OCI-LY7 (cell line): Measurements from ENCODE around the gene SH3RF3. TPM values are rescaled to one million over a fixed set of nuclear protein-coding genes. Genes with fewer than 3 reads are reported as not detected.

Experiments
- BruUV-seq: library from RNA; stranded (reverse); fragments of 400-500 nt; replicated peaks from 2 replicates; lab custom pipeline; 2021; lab: Mats Ljungman, UMichigan
- CTCF ChIA-PET: fragments of 300-600 bp; sonication (Branson Sonifier 250); formaldehyde crosslinking; loops from one replicate; lab custom pipeline; 2022; ENCODE audit warnings: antibody characterized with exemption; ENCODE audit not compliant: unreplicated experiment; lab: Charles Lee
- POLR2A ChIA-PET: fragments of 300-600 bp; sonication (Branson Sonifier 250); formaldehyde crosslinking; loops from one replicate; lab custom pipeline; 2022; ENCODE audit warnings: antibody characterized with exemption; lab: Charles Lee
- DNase-seq: peaks from one replicate; pipeline ENCODE4 v3.0.0-alpha.2; 2015; ENCODE audit warnings: low spot score
- H2AFZ ChIP-seq: fragments of 200-600 bp; sonication (generic), shearing (Covaris generic); 2 replicates; pipeline ENCODE4 v1.6.1; 2014; ENCODE audit warnings: mild to moderate bottlenecking, antibody characterized with exemption, low read length, moderate library complexity
- H3K27ac ChIP-seq: fragments of 200-600 bp; sonication (generic); 2 replicates; pipeline ENCODE4 v1.5.1; 2014; ENCODE audit warnings: mixed run types, low read depth, mild to moderate bottlenecking, moderate library complexity, low read length, inconsistent platforms; ENCODE audit not compliant: poor library complexity, severe bottlenecking
- H3K36me3 ChIP-seq: fragments of 200-600 bp; sonication (generic); 2 replicates; pipeline ENCODE4 v1.6.1; 2014; ENCODE audit warnings: mild to moderate bottlenecking, antibody characterized with exemption, low read length, moderate library complexity, mixed read lengths; ENCODE audit not compliant: insufficient read depth
- H3K4me1 ChIP-seq: fragments of 200-600 bp; sonication (generic); 2 replicates; pipeline ENCODE4 v1.5.1; 2014; ENCODE audit warnings: mild to moderate bottlenecking, low read length; ENCODE audit not compliant: insufficient read depth, poor library complexity, severe bottlenecking
- H3K4me2 ChIP-seq: fragments of 200-600 bp; sonication (generic); 2 replicates; pipeline ENCODE4 v1.6.1; 2014; ENCODE audit warnings: mild to moderate bottlenecking, low read length
- H3K4me3 ChIP-seq: fragments of 200-600 bp; sonication (generic); 2 replicates; pipeline ENCODE4 v1.5.1; 2014; ENCODE audit warnings: mild to moderate bottlenecking, low read depth, low read length; ENCODE audit not compliant: poor library complexity, severe bottlenecking
- H3K79me2 ChIP-seq: fragments of 200-600 bp; sonication (generic); 2 replicates; pipeline ENCODE4 v1.6.1; 2016; ENCODE audit warnings: low read depth, mild to moderate bottlenecking, low read length, moderate library complexity, mixed read lengths; ENCODE audit not compliant: insufficient read depth
- H3K9me2 ChIP-seq: fragments of 200-600 bp; sonication (generic); 2 replicates; pipeline ENCODE4 v1.6.1; 2016; ENCODE audit warnings: mild to moderate bottlenecking, low read length, mixed read lengths; ENCODE audit not compliant: insufficient read depth
- H3K9me3 ChIP-seq: fragments of 200-600 bp; sonication (generic); 2 replicates; pipeline ENCODE4 v1.6.1; 2014; ENCODE audit warnings: mild to moderate bottlenecking, mixed run types, low read length, mixed read lengths
- H4K20me1 ChIP-seq: fragments of 200-600 bp; sonication (generic); 2 replicates; pipeline ENCODE4 v1.6.1; 2014; ENCODE audit warnings: mild to moderate bottlenecking, antibody characterized with exemption, low read length, moderate library complexity, mixed read lengths; ENCODE audit not compliant: insufficient read depth
- CTCF ChIP-seq: fragments of 200-600 bp; sonication (generic); conservative IDR thresholded peaks from 2 replicates; pipeline ENCODE4 v1.5.1; 2014; ENCODE audit warnings: mild to moderate bottlenecking, antibody characterized with exemption, low read length, moderate library complexity, mixed read lengths
- EZH2phosphoT487 ChIP-seq: fragments of 200-600 bp; sonication (generic); IDR thresholded peaks from 2 replicates; pipeline ENCODE4 v1.6.1; 2018; ENCODE audit warnings: low read depth, borderline replicate concordance, mild to moderate bottlenecking, mixed run types, antibody characterized with exemption, low read length, moderate library complexity, mixed read lengths
- intact Hi-C: fragments of 100-400 bp; cut with micrococcal nuclease; formaldehyde crosslinking; loops from one replicate; pipeline ENCODE4 v1.10.0; 2022; ENCODE audit not compliant: unreplicated experiment
- total RNA-seq, 2 experiments: library from RNA; depleted of rRNA in 1 of 2; stranded (reverse); fragments of >200 nt in 1 of 2; shearing (Covaris generic) in 1 of 2; gene quantifications; 2 replicates each; pipeline ENCODE4 v1.2.3, GENCODE V29; 2014 to 2022

Gene SH3RF3
- total RNA-seq, 2 experiments from 2014 or later = not detected

- no peaks in the 10 kb centered on the region for H3K79me2 ChIP-seq
- no TSS peak for BruUV-seq
- no peaks in the 10 kb centered on the region for H4K20me1 ChIP-seq
- CTCF ChIA-PET = no interaction called here
- H3K27ac ChIP-seq = no peak overlapping the region
- H2AFZ ChIP-seq = no peak overlapping the region
- POLR2A ChIA-PET = no interaction called here
- no peaks in the 10 kb centered on the region for H3K4me1 ChIP-seq
- no peak for TF ChIP-seq CTCF
- no peak for TF ChIP-seq EZH2phosphoT487
- intact Hi-C loops = no loop called here
- H3K4me2 ChIP-seq = no peak overlapping the region
- no peaks in the 10 kb centered on the region for H3K9me2 ChIP-seq
- no peaks in the 10 kb centered on the region for H3K9me3 ChIP-seq
- H3K36me3 ChIP-seq = no peaks in the 10 kb centered on the region
- H3K4me3 ChIP-seq = no peak overlapping the region
- no peak for DNase-seq
Observed at GRCh38 chr2:109433486-109433885, 304.5 kb downstream of the SH3RF3 start.

- H3K79me2 ChIP-seq = no peaks in the 10 kb centered on the region
- DNase-seq = no peak
- H3K27ac ChIP-seq = no peak overlapping the region
- CTCF ChIA-PET = no interaction called here
- no peaks in the 10 kb centered on the region for H3K9me3 ChIP-seq
- H3K9me2 ChIP-seq = no peaks in the 10 kb centered on the region
- no peaks in the 10 kb centered on the region for H4K20me1 ChIP-seq
- no peaks in the 10 kb centered on the region for H3K4me1 ChIP-seq
- no peak for TF ChIP-seq EZH2phosphoT487
- POLR2A ChIA-PET = no interaction called here
- H3K4me2 ChIP-seq = no peak overlapping the region
- BruUV-seq = no TSS peak
- intact Hi-C loops = no loop called here
- H2AFZ ChIP-seq = no peak overlapping the region
- H3K4me3 ChIP-seq = no peak overlapping the region
- no peaks in the 10 kb centered on the region for H3K36me3 ChIP-seq
Observed at GRCh38 chr2:109433926-109434325, 304.9 kb downstream of the SH3RF3 start.

- Histone ChIP-seq H3K9me3 (no peaks in the 10 kb centered on the region), H3K4me2 (no peak overlapping the region), H3K9me2 (no peaks in the 10 kb centered on the region), H3K79me2 (no peaks in the 10 kb centered on the region), H3K27ac (no peak overlapping the region), H3K36me3 (no peaks in the 10 kb centered on the region), H4K20me1 (no peaks in the 10 kb centered on the region), H2AFZ (no peak overlapping the region), H3K4me3 (no peak overlapping the region), H3K4me1 (no peaks in the 10 kb centered on the region)
- BruUV-seq = no TSS peak
- TF ChIP-seq EZH2phosphoT487 (no peak), CTCF (no peak)
- ChIA-PET POLR2A (no interaction called here), CTCF (no interaction called here)
- intact Hi-C loops = no loop called here
- DNase-seq = no peak
Observed at GRCh38 chr2:109434351-109434750, 305.3 kb downstream of the SH3RF3 start.
